ENCODE data around the gene ITPR1. TPM values are rescaled to one million over a fixed set of nuclear protein-coding genes. Genes with fewer than 3 reads are reported as not detected.

The ITPR1 gene
- polyA plus RNA-seq, 1 of the 3 experiments (the other 2 are of a cell fraction), result 5.9 TPM

- TF ChIP-seq RCOR1 (IDR thresholded peaks at IDR 0.05; ENCODE audit: low read length) (no peak), NRF1 (IDR thresholded peaks at IDR 0.05; ENCODE audit: low read depth, low read length) (no peak), TCF12 (IDR thresholded peaks at IDR 0.05) (no peak), CHD2 (IDR thresholded peaks at IDR 0.05; ENCODE audit: low read length, partially characterized antibody) (no peak), POLR2AphosphoS5 (IDR thresholded peaks at IDR 0.05; ENCODE audit: low read depth, low read length) (no peak), MAX (IDR thresholded peaks at IDR 0.05; ENCODE audit: low read depth) (no peak), MEF2A (IDR thresholded peaks at IDR 0.05; ENCODE audit: borderline replicate concordance, low read depth) (no peak), TAF1 (IDR thresholded peaks at IDR 0.05; ENCODE audit: borderline replicate concordance, low read depth, low read length) (no peak), IRF3 (IDR thresholded peaks at IDR 0.05; ENCODE audit: low read depth, low read length) (no peak), REST (IDR thresholded peaks at IDR 0.05; ENCODE audit: low read depth, low read length) (no peak), USF1 (IDR thresholded peaks at IDR 0.05; ENCODE audit: borderline replicate concordance, low read depth) (no peak), SIN3A (IDR thresholded peaks at IDR 0.05; ENCODE audit: borderline replicate concordance, low read depth, low read length) (no peak), GATA2 (CRISPR knock-in tag; IDR thresholded peaks at IDR 0.05) (no peak), FOXM1 (IDR thresholded peaks at IDR 0.05; ENCODE audit: low read depth) (no peak), GABPA (IDR thresholded peaks at IDR 0.05; ENCODE audit: low read depth) (no peak), JUND (IDR thresholded peaks at IDR 0.05) (no peak), EZH2phosphoT487 (IDR thresholded peaks at IDR 0.05; ENCODE audit: borderline replicate concordance, low read depth) (no peak)
- CTCF ChIA-PET, result interaction anchor here (1.0 to 2.0 kb wide), 2 partner anchors 17 to 231 kb away, joined by 3 to 7 read pairs; no protein-coding TSS in a partner anchor
- H3K4me2 ChIP-seq, result no peak overlapping the region
- H3K27me3 ChIP-seq (ENCODE audit: insufficient read depth), result no peaks in the 10 kb centered on the region
- peaks cover 0 to 12% of the 10 kb centered on the region in 2 experiments; a peak in 2 of 4 replicates for H3K4me1 ChIP-seq (ENCODE audit: control insufficient read depth in 1 of 2, insufficient read depth in 2 of 2, low read depth in 1 of 2, low read length in 1 of 2)
- no peaks in the 10 kb centered on the region for H3F3A ChIP-seq (replicated peaks; ENCODE audit: insufficient read depth)
- no peak for DNase-seq
- no peak overlapping the region for H3K9ac ChIP-seq
- no peak overlapping the region for H2AFZ ChIP-seq (ENCODE audit: low read depth)
- H3K36me3 ChIP-seq (replicated peaks in 1 of 2; ENCODE audit: control insufficient read depth in 1 of 2, insufficient read depth in 2 of 2, low read length in 1 of 2), result no peaks in the 10 kb centered on the region
- POLR2A ChIA-PET, result no interaction called here
- H3K79me2 ChIP-seq (ENCODE audit: insufficient read depth), result no peaks in the 10 kb centered on the region
- WGBS (ENCODE audit: low lambda C conversion rate), result 95% methylated on average over 12 of the region's 12 CpGs
- H4K20me1 ChIP-seq (ENCODE audit: insufficient read depth), result no peaks in the 10 kb centered on the region
- H3K9me2 ChIP-seq, result no peaks in the 10 kb centered on the region
- H3K9me3 ChIP-seq, result no peaks in the 10 kb centered on the region
- no peak overlapping the region for H3K4me3 ChIP-seq (ENCODE audit: low read depth in 2 of 2, low read length in 1 of 2)
- H3K27ac ChIP-seq (ENCODE audit: low read depth in 2 of 2, low read length in 1 of 2), result no peak overlapping the region
Measured at GRCh38 chr3:4581920-4582611, 88.9 kb downstream of the ITPR1 start.

All from SK-N-SH (cell line).